PC-3 (cell line): ENCODE data around the gene SCUBE1. TPM values are rescaled to one million over a fixed set of nuclear protein-coding genes. Genes with fewer than 3 reads are reported as not detected.
A peak's percentile ranks its signal among the peaks of the same experiment; 100 is the strongest.

Experiments
- ATAC-seq: fragments of 200-7000 bp; cut with Tn5 transposase; 2 replicates; pipeline ENCODE4 v1.9.1; 2020; ENCODE audit warnings: mild to moderate bottlenecking, moderate library complexity
- BruUV-seq: library from RNA; stranded (reverse); fragments of 400-500 nt; replicated peaks from 2 replicates; lab custom pipeline; 2021; lab: Mats Ljungman, UMichigan
- CTCF ChIA-PET: fragments of 300-600 bp; sonication (Branson Sonifier 250); formaldehyde crosslinking; loops from one replicate; lab custom pipeline; 2022; ENCODE audit warnings: antibody characterized with exemption; lab: Charles Lee
- POLR2A ChIA-PET: fragments of 300-600 bp; sonication (Branson Sonifier 250); formaldehyde crosslinking; loops from one replicate; lab custom pipeline; 2022; ENCODE audit warnings: antibody characterized with exemption; ENCODE audit not compliant: unreplicated experiment; lab: Charles Lee
- DNase-seq: peaks from one replicate; pipeline ENCODE4 v3.0.0-alpha.2; 2015
- H2AFZ ChIP-seq: fragments of 300-600 bp; sonication (generic); 2 replicates; pipeline ENCODE4 v1.6.0; 2016; ENCODE audit warnings: antibody characterized with exemption, low read length
- H3F3A ChIP-seq: fragments of 300-600 bp; sonication (generic); one replicate; pipeline ENCODE4 v1.6.0; 2017; ENCODE audit warnings: antibody characterized with exemption, low read length, control low read depth, mild to moderate bottlenecking; ENCODE audit not compliant: unreplicated experiment
- H3K27ac ChIP-seq: fragments of 300-600 bp; sonication (generic); 2 replicates; pipeline ENCODE4 v1.5.1; 2016; ENCODE audit warnings: mild to moderate bottlenecking, low read length
- H3K27me3 ChIP-seq: fragments of 300-600 bp; sonication (generic); 2 replicates; pipeline ENCODE4 v1.6.1; 2016; ENCODE audit warnings: low read length, mixed read lengths
- H3K36me3 ChIP-seq: fragments of 300-600 bp; sonication (generic); 2 replicates; pipeline ENCODE4 v1.6.1; 2016; ENCODE audit warnings: low read depth, mixed run types, low read length, mixed read lengths
- H3K4me1 ChIP-seq: fragments of 300-600 bp; sonication (generic); 2 replicates; pipeline ENCODE4 v1.5.1; 2016; ENCODE audit warnings: low read length; ENCODE audit not compliant: insufficient read depth
- H3K4me2 ChIP-seq: fragments of 300-600 bp; sonication (generic); 2 replicates; pipeline ENCODE4 v1.6.0; 2016; ENCODE audit warnings: low read length
- H3K4me3 ChIP-seq: fragments of 300-600 bp; sonication (generic); 2 replicates; pipeline ENCODE4 v1.5.1; 2016; ENCODE audit warnings: mild to moderate bottlenecking, low read length, mixed read lengths
- H3K79me2 ChIP-seq: fragments of 300-600 bp; sonication (generic); 2 replicates; pipeline ENCODE4 v1.6.1; 2017; ENCODE audit warnings: low read length, mixed read lengths
- H3K9ac ChIP-seq: fragments of 300-600 bp; sonication (generic); 2 replicates; pipeline ENCODE4 v1.6.0; 2016; ENCODE audit warnings: mild to moderate bottlenecking, low read length
- H3K9me2 ChIP-seq: fragments of 300-600 bp; sonication (generic); replicated peaks from 2 replicates; pipeline ENCODE4 v1.6.1; 2016; ENCODE audit warnings: mixed run types, low read length, mixed read lengths
- H3K9me3 ChIP-seq: fragments of 300-600 bp; sonication (generic); 2 replicates; pipeline ENCODE4 v1.6.1; 2016; ENCODE audit warnings: low read length, mixed read lengths
- H4K20me1 ChIP-seq: fragments of 300-600 bp; sonication (generic); 2 replicates; pipeline ENCODE4 v1.6.1; 2016; ENCODE audit warnings: low read length, mixed read lengths
- EZH2 ChIP-seq: fragments of 300-600 bp; sonication (generic); IDR thresholded peaks from one replicate; pipeline ENCODE4 v1.6.1; 2017; ENCODE audit warnings: antibody characterized with exemption, mild to moderate bottlenecking, low read length; ENCODE audit not compliant: unreplicated experiment
- EZH2phosphoT487 ChIP-seq: fragments of 300-600 bp; sonication (generic); IDR thresholded peaks from 2 replicates; pipeline ENCODE4 v1.6.1; 2018; ENCODE audit warnings: mild to moderate bottlenecking, antibody characterized with exemption, low read length, borderline replicate concordance
- intact Hi-C: fragments of 100-400 bp; cut with micrococcal nuclease; formaldehyde crosslinking; loops from 2 replicates; pipeline ENCODE4 v1.9.0; 2023
- total RNA-seq: library from RNA; depleted of rRNA; stranded (reverse); fragments of >200 nt; gene quantifications from 2 replicates; pipeline ENCODE4 v1.2.3, GENCODE V29; 2014
- TF ChIP-seq, protein P1 (sequence below): fragments of 300-600 bp; sonication (generic); conservative IDR thresholded peaks from 2 replicates; pipeline ENCODE4 v1.5.1; 2017; ENCODE audit warnings: antibody characterized with exemption, low read depth, mild to moderate bottlenecking, low read length

SCUBE1 gene
- total RNA-seq, 1 experiment from 2014 or later = not detected

DNA sequence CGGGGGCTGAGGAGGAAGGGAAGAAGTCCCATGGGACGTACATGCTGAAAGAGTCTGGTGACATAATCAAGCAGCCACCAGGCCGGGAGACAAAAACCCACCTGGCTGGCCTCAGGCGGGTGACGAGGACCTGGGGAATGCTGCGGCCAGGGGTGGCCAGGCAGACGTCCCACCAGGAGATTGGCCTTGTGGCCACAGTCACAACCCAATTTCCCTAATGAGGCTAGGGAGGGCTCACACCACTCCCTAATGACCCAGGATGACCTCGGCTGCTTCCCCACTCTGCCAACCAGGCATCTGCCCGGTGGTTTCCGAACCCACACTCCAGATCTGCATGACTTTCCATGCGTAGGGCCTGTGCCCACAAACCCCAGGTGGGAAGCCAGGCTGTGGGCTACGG, 66.9 kb downstream of the SCUBE1 start:
- BruUV-seq = no TSS peak
- TF ChIP-seq, protein P1, sequence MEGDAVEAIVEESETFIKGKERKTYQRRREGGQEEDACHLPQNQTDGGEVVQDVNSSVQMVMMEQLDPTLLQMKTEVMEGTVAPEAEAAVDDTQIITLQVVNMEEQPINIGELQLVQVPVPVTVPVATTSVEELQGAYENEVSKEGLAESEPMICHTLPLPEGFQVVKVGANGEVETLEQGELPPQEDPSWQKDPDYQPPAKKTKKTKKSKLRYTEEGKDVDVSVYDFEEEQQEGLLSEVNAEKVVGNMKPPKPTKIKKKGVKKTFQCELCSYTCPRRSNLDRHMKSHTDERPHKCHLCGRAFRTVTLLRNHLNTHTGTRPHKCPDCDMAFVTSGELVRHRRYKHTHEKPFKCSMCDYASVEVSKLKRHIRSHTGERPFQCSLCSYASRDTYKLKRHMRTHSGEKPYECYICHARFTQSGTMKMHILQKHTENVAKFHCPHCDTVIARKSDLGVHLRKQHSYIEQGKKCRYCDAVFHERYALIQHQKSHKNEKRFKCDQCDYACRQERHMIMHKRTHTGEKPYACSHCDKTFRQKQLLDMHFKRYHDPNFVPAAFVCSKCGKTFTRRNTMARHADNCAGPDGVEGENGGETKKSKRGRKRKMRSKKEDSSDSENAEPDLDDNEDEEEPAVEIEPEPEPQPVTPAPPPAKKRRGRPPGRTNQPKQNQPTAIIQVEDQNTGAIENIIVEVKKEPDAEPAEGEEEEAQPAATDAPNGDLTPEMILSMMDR = no peak
- TF ChIP-seq EZH2phosphoT487 = no peak
- no peak for TF ChIP-seq EZH2
- no peaks in the 10 kb centered on the region for H3K9me3 ChIP-seq
- H2AFZ ChIP-seq = no peak overlapping the region
- intact Hi-C loops = no loop called here
- no peaks in the 10 kb centered on the region for H3F3A ChIP-seq
- no peak for ATAC-seq
- H3K27ac ChIP-seq = no peak overlapping the region
- H3K4me2 ChIP-seq = no peak overlapping the region
- no peaks in the 10 kb centered on the region for H4K20me1 ChIP-seq
- no peak overlapping the region for H3K9ac ChIP-seq
- POLR2A ChIA-PET = no interaction called here
- CTCF ChIA-PET = no interaction called here
- no peaks in the 10 kb centered on the region for H3K9me2 ChIP-seq
- H3K4me3 ChIP-seq = no peak overlapping the region
- H3K36me3 ChIP-seq = no peaks in the 10 kb centered on the region
- no peaks in the 10 kb centered on the region for H3K27me3 ChIP-seq
- no peaks in the 10 kb centered on the region for H3K79me2 ChIP-seq
- no peak for DNase-seq
- H3K4me1 ChIP-seq = peaks cover 12% of the 10 kb centered on the region; the same call in 1 of the 2 replicates

- no peak for TF ChIP-seq EZH2phosphoT487
- TF ChIP-seq, protein P1 = no peak
- no peak for TF ChIP-seq EZH2
- CTCF ChIA-PET = interaction anchor here (0.6 kb wide), 1 partner anchor 70 kb away, joined by 3 read pairs; no protein-coding TSS in a partner anchor
- H3K9me3 ChIP-seq = no peaks in the 10 kb centered on the region
- ATAC-seq = peak; percentile 66
- no peaks in the 10 kb centered on the region for H3K36me3 ChIP-seq
- intact Hi-C loops = no loop called here
- H3K27ac ChIP-seq = no peak overlapping the region
- no peak overlapping the region for H3K4me2 ChIP-seq
- peaks cover 12% of the 10 kb centered on the region; the same call in 1 of the 2 replicates for H3K4me1 ChIP-seq
- H3K27me3 ChIP-seq = no peaks in the 10 kb centered on the region
- BruUV-seq = no TSS peak
- H3K4me3 ChIP-seq = no peak overlapping the region
- H4K20me1 ChIP-seq = no peaks in the 10 kb centered on the region
- DNase-seq = peak; percentile 67
- no peaks in the 10 kb centered on the region for H3K79me2 ChIP-seq
- H3F3A ChIP-seq = no peaks in the 10 kb centered on the region
- H2AFZ ChIP-seq = no peak overlapping the region
- H3K9ac ChIP-seq = no peak overlapping the region
- H3K9me2 ChIP-seq = no peaks in the 10 kb centered on the region
- POLR2A ChIA-PET = no interaction called here
Observed at GRCh38 chr22:43275545-43276317, 67.4 kb downstream of the SCUBE1 start.
